Lung (tissue), 12 donors: ENCODE measurements around the gene SMIM41. TPM values are rescaled to one million over a fixed set of nuclear protein-coding genes. Genes with fewer than 3 reads are reported as not detected.

Source experiments
- ATAC-seq: fragments of 200-7000 bp; cut with Tn5 transposase; one replicate; pipeline ENCODE4 v1.9.1; 2020; ENCODE audit warnings: moderate number of reproducible peaks; ENCODE audit not compliant: insufficient read depth, low FRiP score
- DNase-seq, 3 donors: peaks; one replicate each; pipeline ENCODE4 v3.0.0-alpha.2; 2013 to 2017
- H3K27ac ChIP-seq, 2 donors: one replicate each; pipeline ENCODE4 v1.5.1; 2013; ENCODE audit warnings: mild to moderate bottlenecking in 2 of 2, moderate library complexity in 2 of 2, control low read depth in 1 of 2, inconsistent platforms in 1 of 2, low read depth in 1 of 2, low read length in 1 of 2
- H3K27me3 ChIP-seq, 3 donors: one replicate each; pipeline ENCODE4 v1.5.1; 2013; ENCODE audit warnings: low read length in 2 of 3; ENCODE audit not compliant: control insufficient read depth in 3 of 3, insufficient read depth in 3 of 3
- H3K36me3 ChIP-seq, 4 donors: one replicate each; pipeline ENCODE4 v1.5.1; 2013; ENCODE audit warnings: low read length in 4 of 4, mild to moderate bottlenecking in 1 of 4, moderate library complexity in 1 of 4; ENCODE audit not compliant: control insufficient read depth in 4 of 4, insufficient read depth in 4 of 4
- H3K4me1 ChIP-seq, 5 donors: one replicate each; pipeline ENCODE4 v1.5.1; 2013; ENCODE audit warnings: low read length in 5 of 5, mild to moderate bottlenecking in 2 of 5, moderate library complexity in 1 of 5; ENCODE audit not compliant: control insufficient read depth in 5 of 5, insufficient read depth in 5 of 5
- H3K4me3 ChIP-seq: one replicate; pipeline ENCODE4 v1.5.1; 2013; ENCODE audit warnings: mild to moderate bottlenecking, control low read depth, moderate library complexity
- H3K9ac ChIP-seq, 2 donors: one replicate each; pipeline ENCODE4 v1.5.1; 2013; ENCODE audit warnings: low read length in 2 of 2, control low read depth in 1 of 2; ENCODE audit not compliant: insufficient read depth in 1 of 2
- H3K9me3 ChIP-seq, 4 donors: one replicate each; pipeline ENCODE4 v1.5.1; 2013; ENCODE audit warnings: low read length in 3 of 4, mild to moderate bottlenecking in 1 of 4, moderate library complexity in 1 of 4; ENCODE audit not compliant: control insufficient read depth in 4 of 4, insufficient read depth in 3 of 4
- WGBS, 2 donors: extraction: QIAGEN DNeasy Blood & Tissue Kit; methylation state at CpG; one replicate each; pipeline ENCODE4 v1.1.7; 2013; 5-methylcytosine and 5-hydroxymethylcytosine counted together
- polyA plus RNA-seq, 2 donors: library from polyadenylated mRNA; stranded (reverse); fragments of 200-250 nt; gene quantifications; one replicate each; pipeline ENCODE4 v1.2.1, GENCODE V29; 2013
- total RNA-seq, 2 donors: library from RNA; depleted of rRNA in 1 of 2; stranded (reverse); fragments of >200 nt in 1 of 2; gene quantifications; one replicate each; pipeline ENCODE4 v1.2.1, GENCODE V29; 2014 to 2021
- TF ChIP-seq, protein P1 (sequence below): IDR thresholded peaks from 2 replicates; pipeline ENCODE4 v1.5.1; 2012; ENCODE audit warnings: mild to moderate bottlenecking; ENCODE audit errors: control extremely low read depth, extremely low read depth
- donor health status: control.
- donor health status: control.
- donor health status: Bipolar disorder and iron deficiency.
- donor health status: healthy.
- donor health status: DM: yes; HTN: yes; CAD: no.

The SMIM41 gene
- total and polyA plus RNA-seq, 4 donors, result 1.9 to 7.6 (median 4.3) TPM

DNA sequence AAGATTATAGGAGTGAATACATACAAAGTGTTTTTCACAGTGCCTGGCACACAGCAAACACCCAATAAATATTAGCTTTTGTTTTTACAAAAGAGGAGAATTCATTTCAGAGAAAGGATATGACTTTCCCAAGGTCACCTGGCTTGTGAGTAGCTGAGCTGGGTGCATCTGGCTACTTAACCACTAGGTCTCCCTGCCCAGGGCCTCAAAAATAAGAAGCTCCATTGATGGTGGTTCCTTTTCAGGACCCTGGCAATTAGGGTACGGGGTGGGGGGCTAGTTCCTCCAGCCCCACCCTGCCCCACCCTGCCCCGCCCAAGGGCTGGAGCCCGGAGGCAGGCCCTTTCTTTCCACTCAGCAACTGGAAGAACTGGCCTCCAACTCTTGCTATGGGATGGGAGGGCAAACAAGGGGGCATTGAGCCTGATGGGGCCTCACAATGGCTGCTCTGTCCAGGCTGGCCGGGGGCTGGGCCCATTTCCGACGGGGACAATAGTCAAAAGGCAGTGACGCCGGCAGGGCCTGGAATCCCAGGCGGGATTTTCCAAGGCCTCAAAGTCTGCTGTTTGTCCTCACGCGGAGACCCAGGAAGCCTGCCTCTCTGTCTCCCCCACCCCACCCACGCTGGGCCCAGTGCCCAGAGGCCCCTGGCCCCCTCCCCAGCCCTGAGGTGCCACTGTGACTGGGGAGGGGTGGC, 17.9 kb upstream of the SMIM41 start:
- TF ChIP-seq, protein P1, sequence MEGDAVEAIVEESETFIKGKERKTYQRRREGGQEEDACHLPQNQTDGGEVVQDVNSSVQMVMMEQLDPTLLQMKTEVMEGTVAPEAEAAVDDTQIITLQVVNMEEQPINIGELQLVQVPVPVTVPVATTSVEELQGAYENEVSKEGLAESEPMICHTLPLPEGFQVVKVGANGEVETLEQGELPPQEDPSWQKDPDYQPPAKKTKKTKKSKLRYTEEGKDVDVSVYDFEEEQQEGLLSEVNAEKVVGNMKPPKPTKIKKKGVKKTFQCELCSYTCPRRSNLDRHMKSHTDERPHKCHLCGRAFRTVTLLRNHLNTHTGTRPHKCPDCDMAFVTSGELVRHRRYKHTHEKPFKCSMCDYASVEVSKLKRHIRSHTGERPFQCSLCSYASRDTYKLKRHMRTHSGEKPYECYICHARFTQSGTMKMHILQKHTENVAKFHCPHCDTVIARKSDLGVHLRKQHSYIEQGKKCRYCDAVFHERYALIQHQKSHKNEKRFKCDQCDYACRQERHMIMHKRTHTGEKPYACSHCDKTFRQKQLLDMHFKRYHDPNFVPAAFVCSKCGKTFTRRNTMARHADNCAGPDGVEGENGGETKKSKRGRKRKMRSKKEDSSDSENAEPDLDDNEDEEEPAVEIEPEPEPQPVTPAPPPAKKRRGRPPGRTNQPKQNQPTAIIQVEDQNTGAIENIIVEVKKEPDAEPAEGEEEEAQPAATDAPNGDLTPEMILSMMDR, result no peak
- Histone ChIP-seq H3K9ac (no peak overlapping the region), H3K27ac (no peak overlapping the region), H3K27me3 (no peaks in the 10 kb centered on the region), H3K9me3 (peaks cover 0 to 2% (median 0%) of the 10 kb centered on the region in 4 donors), H3K4me3 (no peak overlapping the region), H3K36me3 (peaks cover 3 to 18% (median 5%) of the 10 kb centered on the region in 4 donors), H3K4me1 (peaks cover 0 to 6% (median 0%) of the 10 kb centered on the region in 5 donors)
- no peak for ATAC-seq
- peak in 1 of 3 donors; percentile 56 for DNase-seq
- 73 to 85% methylated on average over 12 of the region's 12 CpGs for WGBS, 2 donors

- Histone ChIP-seq H3K4me1 (peaks cover 0 to 6% (median 0%) of the 10 kb centered on the region in 5 donors), H3K4me3 (no peak overlapping the region), H3K36me3 (peaks cover 0 to 10% (median 5%) of the 10 kb centered on the region in 4 donors), H3K27me3 (peaks cover 0 to 2% (median 0%) of the 10 kb centered on the region in 3 donors), H3K9me3 (no peaks in the 10 kb centered on the region), H3K9ac (no peak overlapping the region), H3K27ac (no peak overlapping the region)
- WGBS, 2 donors, result 84 to 92% methylated on average over 6 of the region's 6 CpGs
- DNase-seq (no peak), ATAC-seq (no peak)
- TF ChIP-seq, protein P1, result no peak
These were observed 17.1 kb upstream of the SMIM41 start for GRCh38 chr12:52062167-52063081.

- Histone ChIP-seq H3K4me1 (peaks cover 0 to 6% (median 0%) of the 10 kb centered on the region in 5 donors), H3K27me3 (peaks cover 0 to 2% (median 0%) of the 10 kb centered on the region in 3 donors), H3K4me3 (no peak overlapping the region), H3K9ac (no peak overlapping the region), H3K27ac (peak overlapping the region in 1 of 2 donors; percentile 28), H3K36me3 (peaks cover 0 to 7% (median 3%) of the 10 kb centered on the region in 4 donors), H3K9me3 (no peaks in the 10 kb centered on the region)
- ATAC-seq, result no peak
- DNase-seq, result no peak
- TF ChIP-seq, protein P1, result no peak
- WGBS, 2 donors, result 83 to 85% methylated on average over 20 of the region's 20 CpGs
These were observed 16.2 kb upstream of the SMIM41 start for GRCh38 chr12:52063082-52063924.
